HG03432 (cell line): ENCODE data around the gene MYOG.

ENCODE experiments used
- ATAC-seq: cut with Tn5 transposase; IDR thresholded peaks from one replicate; pipeline ENCODE4 v1.9.1; 2021; ENCODE audit warnings: mild to moderate bottlenecking, moderate library complexity; ENCODE audit not compliant: unreplicated experiment

MYOG gene

DNA sequence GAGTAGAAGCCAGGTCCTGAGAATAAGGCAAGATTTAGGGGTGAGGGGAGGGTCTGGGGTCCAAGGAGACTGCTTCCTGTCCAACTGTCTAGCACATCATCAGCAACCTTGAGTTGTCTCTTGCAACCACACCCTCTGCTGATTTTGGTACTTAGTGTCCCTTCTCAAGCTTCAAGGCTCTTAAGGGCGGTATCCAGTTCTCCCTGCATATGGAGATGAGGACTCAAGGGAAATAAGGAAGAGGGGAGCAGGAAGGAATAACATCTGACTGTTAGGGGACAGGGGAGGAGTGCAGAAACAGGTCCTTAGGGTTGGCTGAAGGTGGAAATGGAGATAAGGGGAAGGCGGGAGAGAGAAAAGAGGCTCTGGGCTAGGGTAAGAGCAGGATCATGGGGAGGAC lies 12.3 kb downstream of the MYOG start:
- ATAC-seq = no peak

DNA sequence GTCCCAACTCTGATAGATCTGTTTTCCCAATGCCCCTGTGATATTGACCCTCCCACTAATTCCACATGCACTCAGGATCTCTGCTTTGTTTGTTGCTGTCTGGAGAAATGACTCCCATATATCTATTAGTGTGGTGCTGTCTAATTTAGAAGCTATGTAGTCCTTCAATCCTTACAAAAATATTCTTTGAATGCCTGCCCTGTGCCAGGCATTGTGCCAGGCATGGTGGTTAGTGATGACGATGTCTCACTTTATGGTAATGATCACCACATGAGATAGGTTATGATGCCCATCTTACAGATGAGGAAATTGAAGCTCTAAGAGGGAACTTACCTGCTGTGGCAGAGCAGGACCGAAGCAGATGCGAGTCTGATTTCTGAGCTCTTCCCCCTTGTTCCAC lies 12.9 kb downstream of the MYOG start:
- no peak for ATAC-seq

DNA sequence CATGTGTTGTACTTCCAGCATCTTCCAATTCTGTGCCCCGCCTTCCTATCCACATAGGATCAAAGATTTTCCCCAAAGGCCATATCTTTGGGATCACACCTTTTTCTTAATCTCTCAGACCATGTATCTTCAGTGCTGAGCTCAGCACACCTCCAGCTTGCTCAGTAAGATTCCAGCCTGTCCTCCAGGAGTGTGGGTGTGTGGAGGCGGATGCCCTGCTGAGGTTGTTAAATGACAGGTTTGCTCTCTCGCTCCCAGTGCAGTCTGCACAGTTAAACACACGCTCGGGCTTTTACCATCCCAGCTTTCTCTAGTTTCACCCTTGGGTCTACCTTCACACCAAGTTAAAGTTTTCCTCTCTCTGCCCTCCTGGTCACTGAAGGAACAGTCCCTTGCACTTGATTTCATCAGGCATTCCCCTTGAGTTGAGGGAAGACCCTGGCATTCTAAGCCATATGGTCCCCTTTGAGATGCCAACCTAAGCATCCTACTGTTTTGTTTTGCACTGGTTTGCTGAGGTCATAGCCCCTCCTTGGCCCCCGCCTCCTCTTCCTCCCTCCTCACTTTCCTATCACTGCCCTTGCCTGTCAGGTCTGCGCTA lies 13.7 kb downstream of the MYOG start:
- ATAC-seq = no peak

DNA sequence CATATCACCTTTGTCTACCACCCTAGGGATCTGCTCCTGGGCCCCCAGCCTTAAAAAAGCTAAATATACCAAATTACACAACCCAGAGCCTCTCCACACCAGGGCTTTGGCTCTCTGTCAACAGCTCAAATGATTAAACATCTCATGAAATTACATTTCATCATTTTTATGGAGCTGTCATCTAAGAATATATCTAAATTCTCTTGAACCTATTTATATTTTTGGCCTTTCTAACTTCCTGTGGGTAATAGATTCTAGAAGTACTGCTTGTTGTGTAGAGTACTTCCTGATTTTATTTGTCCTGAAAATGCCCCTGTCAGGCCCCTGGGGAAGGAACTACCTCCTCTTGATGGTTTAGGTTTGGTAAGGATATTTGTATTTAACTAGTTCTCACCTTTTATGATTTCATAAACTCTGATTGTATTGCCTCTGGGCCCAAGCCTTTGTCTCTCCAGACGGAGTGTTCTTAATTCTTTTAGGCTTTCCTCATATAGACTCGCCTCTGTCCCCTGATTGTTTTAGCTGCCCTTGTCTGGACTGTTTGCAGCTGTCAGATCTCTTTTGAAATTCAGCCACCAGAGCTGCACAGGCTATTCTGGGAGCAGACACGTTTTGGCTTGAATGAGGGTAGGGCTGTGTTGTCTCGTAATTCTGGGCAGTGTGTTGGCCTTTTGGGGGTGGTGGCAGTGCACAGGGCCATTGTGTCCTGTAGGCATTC lies 16.6 kb downstream of the MYOG start:
- no peak for ATAC-seq

DNA sequence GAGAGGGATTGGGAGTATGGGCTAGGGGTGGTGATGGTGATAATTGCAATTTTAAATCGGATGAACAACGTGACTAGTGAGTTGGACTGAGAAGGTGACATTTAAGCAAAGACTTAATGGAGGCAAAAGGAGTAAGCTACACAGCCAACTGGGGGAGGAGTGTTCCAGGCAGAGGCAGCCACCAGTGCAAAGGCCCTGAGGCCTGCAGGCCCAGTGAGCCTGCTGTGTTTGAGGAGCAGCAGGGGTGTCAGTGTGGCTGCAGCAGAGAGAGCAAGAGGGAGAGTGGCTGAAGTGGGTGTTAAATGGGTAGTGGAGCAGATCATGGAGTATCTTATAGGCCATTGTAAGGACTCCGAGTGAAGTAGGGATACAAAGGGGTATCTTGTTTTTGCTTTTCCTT lies 18.8 kb downstream of the MYOG start:
- no peak for ATAC-seq

DNA sequence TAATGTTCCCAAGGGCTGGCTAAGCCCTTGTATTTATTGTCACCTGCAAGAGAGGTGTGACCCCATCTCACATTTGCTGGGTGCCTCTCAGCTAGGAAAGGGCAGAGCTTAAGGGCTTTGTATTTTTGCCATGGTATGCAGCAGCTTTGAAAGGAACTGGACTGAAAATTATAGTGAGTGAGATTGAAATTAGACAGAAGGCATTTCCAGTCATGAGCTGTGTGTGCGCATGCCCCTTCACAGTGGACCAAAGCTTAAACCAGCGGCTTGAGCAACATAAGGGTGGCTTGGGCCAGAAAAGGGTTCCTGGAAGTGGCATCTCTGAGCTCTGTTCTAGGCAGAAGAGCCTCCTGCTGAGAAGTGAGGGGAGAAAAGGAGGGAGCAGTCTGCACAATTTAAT lies 19.8 kb downstream of the MYOG start:
- ATAC-seq = no peak

DNA sequence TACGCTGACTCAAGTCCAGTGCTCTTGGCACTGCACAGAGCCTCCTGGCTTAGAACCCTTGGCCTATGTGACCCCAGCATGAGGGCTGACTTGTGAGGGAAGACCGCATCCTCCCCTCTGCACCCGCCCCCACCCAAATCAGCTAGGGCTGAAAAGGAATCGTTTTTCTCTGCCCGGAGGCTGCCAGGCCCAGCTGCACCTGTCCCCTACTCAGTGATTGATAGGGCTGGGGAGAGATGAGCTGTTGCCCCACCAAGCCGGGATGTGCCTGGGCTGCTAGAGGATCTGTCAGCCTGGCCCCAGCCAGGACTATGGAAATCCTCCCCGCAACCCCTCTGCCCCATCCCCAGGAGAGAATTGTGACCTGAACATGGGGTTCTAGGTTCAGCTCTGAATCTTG lies 20.6 kb downstream of the MYOG start:
- no peak for ATAC-seq

DNA sequence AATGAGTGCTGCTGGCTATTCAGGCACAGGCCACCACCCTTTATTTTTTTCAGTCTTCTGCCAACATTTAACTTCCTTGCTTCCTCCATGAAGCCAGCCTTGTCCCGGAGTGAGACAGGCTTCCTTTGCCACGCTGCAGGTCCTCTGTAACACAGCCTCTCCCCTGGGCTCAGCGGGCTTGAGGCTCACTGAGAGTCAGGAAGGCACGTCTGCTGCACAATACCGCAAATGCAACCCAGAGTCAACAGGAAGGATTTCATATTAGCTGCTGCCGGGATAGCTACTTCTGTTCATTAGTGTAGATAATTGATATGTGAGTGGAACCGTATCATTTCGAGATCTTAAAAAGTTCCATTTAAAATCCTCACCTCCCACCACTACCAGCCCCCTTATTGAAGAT lies 22.5 kb downstream of the MYOG start:
- ATAC-seq = no peak

DNA sequence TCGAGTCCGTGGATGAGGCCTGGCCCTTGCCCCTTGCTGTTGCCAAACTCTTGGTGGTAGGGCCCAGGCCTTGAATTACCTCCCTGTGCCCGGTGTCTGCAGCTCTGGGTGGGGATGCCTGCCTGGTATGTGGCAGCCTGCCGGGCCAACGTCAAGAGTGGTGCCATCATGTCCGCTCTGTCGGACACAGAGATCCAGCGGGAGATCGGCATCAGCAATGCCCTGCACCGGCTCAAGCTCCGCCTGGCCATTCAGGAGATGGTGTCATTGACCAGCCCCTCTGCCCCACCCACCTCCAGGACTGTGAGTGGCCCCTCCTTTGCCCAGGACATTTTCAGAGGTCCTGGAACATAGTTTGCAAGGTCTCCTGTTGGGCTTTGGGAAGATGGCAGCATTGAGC lies 25.7 kb downstream of the MYOG start:
- ATAC-seq = no peak

DNA sequence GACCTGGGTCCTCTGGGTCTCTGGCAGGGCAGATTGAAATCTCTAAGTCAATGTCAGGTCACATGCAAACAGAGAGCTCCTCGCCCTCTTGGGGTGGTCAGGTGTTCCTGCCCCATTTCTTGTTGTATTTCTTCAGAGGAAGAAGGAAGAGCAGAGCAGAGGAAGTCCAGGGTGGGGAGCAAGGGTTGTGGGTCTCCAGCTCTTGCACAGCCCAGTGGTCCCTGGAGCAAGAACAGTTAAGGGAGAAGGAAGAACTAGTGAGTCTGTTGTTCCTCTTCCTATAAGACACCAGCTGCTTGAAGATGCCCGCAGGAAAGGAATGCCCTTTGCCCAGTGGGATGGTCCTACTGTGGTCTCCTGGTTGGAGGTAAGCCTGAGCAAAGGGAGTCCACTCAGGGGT lies 26.3 kb downstream of the MYOG start:
- no peak for ATAC-seq

DNA sequence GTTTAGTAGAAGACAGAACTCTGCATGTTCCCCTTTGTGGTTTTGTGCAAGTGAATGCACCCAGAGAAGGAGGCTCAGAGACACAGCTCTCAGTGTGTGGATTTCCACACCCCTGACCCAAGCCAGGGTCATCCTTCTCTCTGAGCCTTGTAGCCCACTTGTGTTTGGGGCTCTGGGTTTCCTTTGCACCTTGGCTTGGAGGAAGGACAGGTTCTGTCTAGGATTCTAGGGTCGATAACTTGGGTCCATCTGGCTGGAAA lies 27.2 kb downstream of the MYOG start:
- ATAC-seq = no peak

DNA sequence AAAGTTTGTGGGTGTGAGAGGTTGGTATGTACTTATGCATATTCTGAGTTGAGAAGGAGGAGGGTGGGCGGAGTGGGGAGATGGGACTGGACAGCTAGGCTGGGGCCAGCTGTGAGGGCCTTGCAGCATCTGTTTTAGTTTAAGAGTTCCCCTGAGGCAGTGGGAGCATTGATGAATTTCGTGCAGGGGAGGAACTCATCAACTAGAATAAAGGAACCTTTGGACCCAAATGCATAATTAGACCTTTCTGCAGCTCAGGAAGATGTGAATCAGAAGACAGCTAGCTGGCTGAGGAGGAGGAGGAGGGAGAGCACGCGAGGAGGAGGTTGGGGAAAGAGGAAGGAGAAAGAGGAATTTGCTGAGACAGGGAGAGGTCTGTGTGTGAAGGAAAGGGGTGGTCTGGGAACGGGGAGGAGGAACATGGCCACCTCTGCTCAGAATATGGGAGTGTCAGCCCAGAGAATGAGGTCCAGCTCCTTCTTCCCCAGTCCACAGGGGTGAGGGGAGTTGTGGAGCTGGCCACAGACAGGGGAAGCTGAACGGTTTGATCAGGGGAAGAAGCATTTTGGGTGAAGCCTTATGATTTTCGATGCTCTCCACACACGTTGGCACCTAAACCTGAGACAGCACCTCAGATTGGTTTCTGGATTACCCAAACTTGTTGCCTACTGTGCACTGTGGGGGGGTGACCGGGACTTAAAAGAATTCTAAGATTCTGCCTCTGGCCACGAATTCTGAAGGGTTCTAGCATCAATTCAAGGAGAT lies 27.7 kb downstream of the MYOG start:
- no peak for ATAC-seq

DNA sequence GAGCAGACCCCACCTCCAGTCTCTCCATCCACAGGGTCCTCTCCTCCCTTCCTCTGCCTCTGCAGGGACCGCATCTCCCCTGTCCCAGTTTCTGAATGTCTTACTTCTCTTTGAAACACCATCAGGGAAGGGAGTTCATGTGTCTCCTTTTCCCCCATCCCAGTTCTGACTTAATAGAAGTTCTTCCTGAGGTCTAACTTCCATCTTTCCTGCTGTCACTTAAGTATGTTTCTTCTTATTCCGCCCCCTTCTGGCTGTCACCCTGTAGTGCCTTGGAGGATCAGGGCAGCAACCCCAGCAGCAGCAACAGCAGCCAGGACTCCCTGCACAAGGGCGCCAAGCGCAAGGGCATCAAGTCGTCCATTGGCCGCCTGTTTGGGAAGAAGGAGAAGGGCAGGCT lies 29.3 kb downstream of the MYOG start:
- no peak for ATAC-seq

DNA sequence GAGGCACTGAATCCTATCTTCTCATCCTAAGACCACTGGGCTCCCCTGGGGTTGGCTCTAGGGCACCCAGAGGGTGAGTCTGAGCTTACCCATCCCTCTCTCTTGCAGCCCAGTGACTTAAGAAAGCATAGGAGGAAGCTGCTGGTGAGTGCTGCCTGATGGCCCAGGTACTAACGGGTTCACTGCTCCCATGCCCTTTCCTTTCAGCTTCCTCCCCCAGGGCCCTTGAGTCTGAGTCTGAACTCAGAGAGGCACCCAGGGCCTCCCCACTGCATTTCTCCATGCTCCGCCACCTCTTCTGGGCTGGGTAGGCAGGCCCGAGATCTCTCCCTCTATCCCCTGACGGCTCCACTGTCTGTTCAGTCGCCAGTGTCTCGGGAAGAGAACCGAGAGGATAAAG lies 29.8 kb downstream of the MYOG start:
- ATAC-seq = no peak

DNA sequence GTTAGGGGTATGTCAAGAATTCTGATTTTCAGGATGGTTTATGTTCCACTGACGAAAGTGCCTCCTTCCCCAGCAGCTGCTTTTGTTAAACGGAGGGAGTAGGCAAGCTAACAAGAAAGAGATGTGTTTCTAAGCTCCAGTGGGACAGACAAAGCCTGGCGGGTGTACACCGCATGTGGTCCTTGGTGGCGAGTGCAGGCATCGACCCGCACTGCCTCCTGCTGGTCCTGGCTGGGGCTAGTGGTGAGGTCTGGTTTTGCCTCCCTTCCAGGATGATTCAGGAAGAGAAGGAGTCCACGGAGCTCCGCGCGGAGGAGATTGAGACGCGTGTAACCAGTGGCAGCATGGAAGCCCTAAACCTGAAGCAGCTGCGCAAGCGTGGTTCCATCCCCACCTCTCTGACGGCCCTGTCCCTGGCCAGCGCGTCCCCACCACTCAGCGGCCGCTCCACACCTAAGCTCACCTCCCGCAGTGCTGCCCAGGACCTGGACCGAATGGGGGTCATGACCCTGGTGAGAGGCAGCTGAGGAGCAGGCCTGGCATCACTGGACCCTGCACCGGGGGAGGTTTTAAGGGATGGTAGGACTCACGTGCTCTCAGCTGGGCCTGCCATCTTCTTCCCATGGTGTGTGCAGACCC lies 30.5 kb downstream of the MYOG start:
- no peak for ATAC-seq

DNA sequence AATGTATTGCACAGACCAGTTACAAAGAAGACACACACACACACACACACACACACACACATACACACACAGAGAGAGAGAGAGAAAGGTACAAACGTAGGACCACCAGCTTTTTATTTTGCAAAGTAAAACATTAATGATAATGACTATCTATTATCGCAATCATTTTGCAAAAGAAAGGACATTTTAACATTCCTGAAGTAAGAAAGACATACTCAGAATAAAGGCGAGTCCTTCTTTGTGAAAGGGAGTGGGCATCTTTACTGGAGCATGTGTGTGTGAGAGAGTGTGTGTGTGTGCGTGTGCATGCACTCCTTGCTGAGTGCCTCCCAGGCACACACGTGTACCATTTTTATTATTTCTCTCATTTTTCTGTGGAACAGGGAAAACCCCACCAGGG lies 31.2 kb downstream of the MYOG start:
- ATAC-seq = no peak

DNA sequence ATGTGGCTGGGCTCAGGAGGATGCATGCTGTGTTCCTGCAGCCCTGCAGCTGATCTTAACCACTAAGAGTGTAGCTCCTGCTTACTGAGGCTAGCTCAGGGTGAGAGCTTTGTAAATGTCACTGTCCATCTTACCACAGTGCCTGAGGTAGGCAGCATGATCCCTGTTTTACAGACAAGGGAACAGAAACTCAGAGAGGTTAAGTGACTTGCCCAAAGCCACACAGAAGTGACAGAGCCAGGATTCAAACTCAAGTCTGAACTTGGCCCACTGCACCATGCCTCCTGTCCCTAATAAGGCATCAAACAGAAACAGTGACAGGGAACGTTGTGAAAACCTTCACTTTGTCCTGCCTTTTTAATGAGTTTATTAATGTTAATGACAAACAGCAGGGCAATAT lies 31.6 kb downstream of the MYOG start:
- no peak for ATAC-seq

DNA sequence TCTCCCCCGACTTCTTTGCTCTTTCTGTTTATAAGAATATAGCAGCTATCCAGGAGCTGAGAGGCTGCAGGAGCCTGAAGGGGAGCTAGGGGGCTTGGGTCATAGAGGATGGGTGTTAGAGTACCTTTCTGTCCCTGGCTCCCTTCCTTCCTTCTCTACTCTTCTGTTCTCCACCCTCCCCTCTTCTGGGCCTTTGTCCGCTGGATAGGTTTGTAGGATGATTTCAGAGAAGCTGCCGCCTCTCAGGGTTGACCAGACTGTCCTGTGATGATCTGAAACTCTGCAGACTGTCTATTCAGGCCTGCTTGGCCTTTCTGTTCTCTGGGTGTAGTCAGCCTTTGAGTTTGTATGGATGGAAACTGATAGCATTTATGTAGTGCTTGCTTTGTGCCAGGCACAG lies 33.2 kb downstream of the MYOG start:
- no peak for ATAC-seq

DNA sequence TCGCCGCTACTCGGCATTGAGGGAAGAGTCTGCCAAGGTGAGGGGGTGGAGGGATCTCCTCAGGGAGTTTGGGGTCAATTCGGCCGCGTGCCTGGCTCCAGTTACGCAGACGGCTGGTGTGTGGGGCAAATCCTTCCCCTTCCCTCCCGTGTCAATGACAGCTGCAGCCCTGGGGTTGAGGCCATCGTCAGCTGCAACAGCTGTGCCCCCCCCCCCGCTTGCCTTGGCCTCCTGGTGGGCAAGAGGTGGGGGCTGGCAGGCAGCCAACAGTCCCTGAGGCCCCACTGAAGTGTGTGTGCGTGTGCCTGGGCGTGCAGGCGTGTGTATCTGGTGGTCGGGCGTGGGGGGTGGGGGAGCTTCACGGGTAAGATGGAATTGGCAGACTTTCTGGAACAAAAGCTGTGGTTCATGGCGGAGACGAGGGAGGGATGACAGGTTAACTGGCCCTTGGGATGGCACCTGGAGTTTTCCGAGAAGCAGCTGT lies 33.9 kb downstream of the MYOG start:
- ATAC-seq = no peak

DNA sequence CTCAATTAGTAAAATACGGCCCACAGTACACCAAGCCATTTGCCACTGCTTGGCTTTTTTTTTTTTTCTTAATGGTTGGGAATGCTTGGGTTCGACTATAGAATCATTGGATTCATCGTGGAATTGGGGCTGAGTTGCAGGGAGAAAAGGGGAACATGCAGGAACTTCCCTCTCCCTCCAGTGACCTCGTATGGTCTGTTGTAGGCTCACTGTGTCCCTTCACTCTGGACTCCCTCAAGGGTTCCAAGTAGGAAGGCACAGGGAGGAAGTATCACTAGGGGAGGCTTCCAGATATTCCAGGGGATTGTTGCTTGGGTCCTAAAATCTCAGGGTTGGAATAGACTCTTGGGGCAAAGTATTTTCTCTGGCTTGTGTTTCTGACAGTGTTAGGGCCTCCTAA lies 35.0 kb downstream of the MYOG start:
- no peak for ATAC-seq

DNA sequence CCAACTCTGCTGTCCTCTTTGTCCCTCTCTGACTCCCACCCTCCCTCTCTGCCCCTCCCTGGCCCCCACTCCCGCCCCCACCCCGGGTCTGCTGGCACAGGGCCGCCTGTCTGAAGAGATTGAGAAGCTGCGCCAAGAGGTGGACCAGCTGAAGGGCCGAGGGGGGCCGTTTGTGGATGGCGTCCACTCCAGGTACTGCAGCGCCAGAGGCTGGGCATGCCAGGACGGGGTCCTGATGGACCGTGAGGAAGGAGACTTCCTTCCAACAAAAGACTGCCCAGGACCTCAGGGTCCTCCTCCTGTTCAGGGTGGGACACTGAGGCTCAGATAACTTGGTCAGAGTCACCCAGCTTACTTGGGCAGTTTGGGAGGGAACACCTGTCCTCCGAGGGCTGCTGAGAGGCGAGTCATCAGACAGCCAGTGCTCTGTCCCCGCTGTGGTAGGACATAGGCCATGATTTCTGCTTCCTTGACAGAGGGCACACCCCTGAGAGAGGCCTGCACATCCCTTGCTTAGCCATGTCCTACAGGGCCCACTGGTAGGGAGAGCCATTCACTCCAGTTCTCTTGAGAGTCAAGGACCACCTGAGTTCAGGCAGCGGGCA lies 36.1 kb downstream of the MYOG start:
- ATAC-seq = no peak

DNA sequence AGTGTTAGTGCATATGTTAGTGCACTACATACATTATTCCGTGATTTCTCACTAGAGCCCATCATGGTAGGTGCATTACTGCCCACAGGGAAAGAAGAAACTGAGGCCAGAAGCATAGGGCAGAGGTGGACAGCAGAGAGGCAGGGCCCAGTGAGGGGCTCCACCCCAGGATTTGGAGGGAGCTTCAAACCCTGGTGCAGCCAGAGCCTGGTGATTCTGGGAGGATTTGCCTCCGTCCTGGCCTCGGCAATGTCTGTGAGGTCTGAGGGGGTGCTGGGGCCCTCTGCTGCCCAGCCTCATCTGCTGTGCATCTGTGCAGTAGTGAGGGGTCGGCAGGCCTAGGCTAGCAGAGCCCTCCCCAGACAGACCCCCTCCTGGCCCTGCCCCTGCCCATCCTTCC lies 36.7 kb downstream of the MYOG start:
- ATAC-seq = no peak
